IMR-90 (cell line): ENCODE results near the gene TRMT1. TPM values are rescaled to one million over a fixed set of nuclear protein-coding genes. Genes with fewer than 3 reads are reported as not detected.

Experiments used
- ATAC-seq: fragments of 200-7000 bp; cut with Tn5 transposase; 2 replicates; pipeline ENCODE4 v1.9.1; 2020; ENCODE audit warnings: low read depth, mild to moderate bottlenecking, moderate library complexity
- BruUV-seq: library from RNA; stranded (reverse); fragments of 400-500 nt; replicated peaks from 2 replicates; lab custom pipeline; 2021; lab: Mats Ljungman, UMichigan
- CTCF ChIA-PET: fragments of 300-600 bp; formaldehyde crosslinking; extraction: SDS; loops from one replicate; lab custom pipeline; 2021; ENCODE audit warnings: antibody characterized with exemption; lab: Yijun Ruan, JAX
- POLR2A ChIA-PET: fragments of 300-600 bp; sonication (Branson Sonifier 250); formaldehyde crosslinking; loops from one replicate; lab custom pipeline; 2022; ENCODE audit warnings: antibody characterized with exemption; ENCODE audit not compliant: unreplicated experiment; lab: Charles Lee
- DNase-seq: peaks from one replicate; pipeline ENCODE4 v3.0.0; 2013
- H2AFZ ChIP-seq: replicated peaks from 2 replicates; pipeline ENCODE3; 2013; ENCODE audit warnings: low read length, mild to moderate bottlenecking; ENCODE audit not compliant: poor library complexity
- H2AK5ac ChIP-seq: 2 replicates; pipeline ENCODE4 v1.6.1; 2013; ENCODE audit warnings: low read depth, low read length, inconsistent platforms
- H2AK9ac ChIP-seq: replicated peaks from 2 replicates; pipeline ENCODE3; 2013; ENCODE audit warnings: mild to moderate bottlenecking, low read depth, low read length, moderate library complexity; ENCODE audit not compliant: poor library complexity
- H2BK120ac ChIP-seq: 2 replicates; pipeline ENCODE4 v1.6.1; 2013; ENCODE audit warnings: low read depth, low read length, inconsistent platforms
- H2BK15ac ChIP-seq: 3 replicates; pipeline ENCODE4 v1.6.1; 2013; ENCODE audit warnings: low read depth, low read length, inconsistent platforms
- H2BK20ac ChIP-seq: 2 replicates; pipeline ENCODE4 v1.6.1; 2013; ENCODE audit warnings: low read depth, mild to moderate bottlenecking, inconsistent platforms, low read length, moderate library complexity
- H2BK5ac ChIP-seq: 2 replicates; pipeline ENCODE4 v1.6.1; 2013; ENCODE audit warnings: mild to moderate bottlenecking, low read depth, low read length, inconsistent platforms; ENCODE audit not compliant: poor library complexity, severe bottlenecking
- H3K14ac ChIP-seq: replicated peaks from 2 replicates; pipeline ENCODE4 v1.6.1; 2013; ENCODE audit warnings: low read depth, low read length, inconsistent platforms
- H3K18ac ChIP-seq: 2 replicates; pipeline ENCODE4 v1.6.1; 2013; ENCODE audit warnings: low read depth, low read length, control low read depth
- H3K23ac ChIP-seq: 2 replicates; pipeline ENCODE4 v1.6.1; 2013; ENCODE audit warnings: low read depth, low read length, inconsistent platforms
- H3K27ac ChIP-seq: 2 replicates; pipeline ENCODE4 v1.5.1; 2013; ENCODE audit warnings: mild to moderate bottlenecking, control low read depth, low read length; ENCODE audit not compliant: insufficient read depth
- H3K27me3 ChIP-seq: 2 replicates; pipeline ENCODE4 v1.6.1; 2013; ENCODE audit warnings: low read length; ENCODE audit not compliant: control insufficient read depth, insufficient read depth
- H3K36me3 ChIP-seq: 2 replicates; pipeline ENCODE4 v1.6.1; 2013; ENCODE audit warnings: low read length, mixed read lengths; ENCODE audit not compliant: control insufficient read depth, insufficient read depth
- H3K4ac ChIP-seq: 2 replicates; pipeline ENCODE4 v1.6.1; 2013; ENCODE audit warnings: low read depth, low read length, inconsistent platforms
- H3K4me1 ChIP-seq: 2 replicates; pipeline ENCODE4 v1.6.1; 2013; ENCODE audit warnings: low read length, mixed read lengths; ENCODE audit not compliant: control insufficient read depth, insufficient read depth
- H3K4me2 ChIP-seq: 2 replicates; pipeline ENCODE4 v1.6.1; 2013; ENCODE audit warnings: low read depth, mild to moderate bottlenecking, control low read depth, low read length, moderate library complexity
- H3K4me3 ChIP-seq: 2 replicates; pipeline ENCODE4 v1.5.1; 2013; ENCODE audit warnings: low read depth, mild to moderate bottlenecking, control low read depth, low read length, moderate library complexity; ENCODE audit not compliant: insufficient read depth
- H3K56ac ChIP-seq: 2 replicates; pipeline ENCODE4 v1.6.1; 2013; ENCODE audit warnings: low read length, inconsistent platforms; ENCODE audit not compliant: insufficient read depth; ENCODE audit errors: extremely low read depth
- H3K79me1 ChIP-seq, 2 experiments: 2 replicates each; pipeline ENCODE4 v1.6.1; 2013; ENCODE audit warnings: low read length in 2 of 2, inconsistent platforms in 1 of 2, low read depth in 1 of 2
- H3K9ac ChIP-seq: 2 replicates; pipeline ENCODE4 v1.6.1; 2013; ENCODE audit warnings: low read depth, low read length, control low read depth
- H3K9me1 ChIP-seq: 2 replicates; pipeline ENCODE4 v1.6.1; 2013; ENCODE audit warnings: low read length, inconsistent platforms; ENCODE audit not compliant: insufficient read depth
- H3K9me3 ChIP-seq: 2 replicates; pipeline ENCODE4 v1.6.1; 2013; ENCODE audit warnings: low read length; ENCODE audit not compliant: control insufficient read depth, insufficient read depth
- H4K20me1 ChIP-seq: 2 replicates; pipeline ENCODE4 v1.6.1; 2013; ENCODE audit warnings: low read length, inconsistent platforms; ENCODE audit not compliant: insufficient read depth
- H4K5ac ChIP-seq: 2 replicates; pipeline ENCODE4 v1.6.1; 2013; ENCODE audit warnings: mild to moderate bottlenecking, low read depth, low read length, control low read depth
- H4K8ac ChIP-seq, 2 experiments: 2 replicates each; pipeline ENCODE4 v1.6.1; 2013; ENCODE audit warnings: low read depth in 2 of 2, low read length in 2 of 2, control low read depth in 1 of 2, inconsistent platforms in 1 of 2
- H4K91ac ChIP-seq: 2 replicates; pipeline ENCODE4 v1.6.1; 2013; ENCODE audit warnings: low read depth, low read length, inconsistent platforms; ENCODE audit not compliant: insufficient read depth
- FOS ChIP-seq: fragments of 150-350 bp; IDR thresholded peaks from 2 replicates; pipeline ENCODE4 v1.6.1; 2016; ENCODE audit warnings: low read depth, low read length
- MAFK ChIP-seq: IDR thresholded peaks from 2 replicates; pipeline ENCODE4 v1.6.1; 2012; ENCODE audit warnings: low read depth, low read length, improper control_type of control experiment
- NFE2L2 ChIP-seq: fragments of 150-350 bp; IDR thresholded peaks from 2 replicates; pipeline ENCODE4 v1.6.1; 2016; ENCODE audit warnings: low read depth, mild to moderate bottlenecking, low read length
- RFX5 ChIP-seq: IDR thresholded peaks from 2 replicates; pipeline ENCODE4 v1.8.0; 2012; ENCODE audit warnings: low read depth, mild to moderate bottlenecking, low read length, moderate library complexity
- WGBS, 2 experiments: methylation state at CpG; one replicate each; pipeline versions ENCODE4 v1.1.5 to v1.1.7; 2013; ENCODE audit warnings: missing lambda C conversion rate in 2 of 2; ENCODE audit not compliant: insufficient read length in 1 of 2; ENCODE audit errors: extremely low coverage in 2 of 2; 5-methylcytosine and 5-hydroxymethylcytosine counted together
- dilution Hi-C: fragments of 300-500 bp; cut with HindIII; formaldehyde crosslinking; loops from one replicate; pipeline ENCODE4 v1.14.3; 2018; ENCODE audit warnings: low sequenced_read_pairs; ENCODE audit not compliant: unreplicated experiment
- in situ Hi-C: fragments of 300-500 bp; cut with MboI; formaldehyde crosslinking; loops from 3 replicates; pipeline ENCODE4 v1.14.3; 2019; ENCODE audit warnings: low sequenced_read_pairs, inconsistent platforms, mixed read lengths
- intact Hi-C: fragments of 100-400 bp; cut with micrococcal nuclease; formaldehyde crosslinking; loops from 2 replicates; pipeline ENCODE4 v1.10.0; 2022
- polyA plus RNA-seq, 3 experiments: library from polyadenylated mRNA; depleted of rRNA; stranded (reverse); fragments of >200 nt; gene quantifications; 2 replicates each; pipeline ENCODE4 v1.2.3, GENCODE V29; 2012; ENCODE audit warnings: low replicate concordance in 1 of 3
- total RNA-seq: library from RNA; depleted of rRNA; stranded (reverse); fragments of >200 nt; gene quantifications from 2 replicates; pipeline ENCODE4 v1.2.3, GENCODE V29; 2012

TRMT1 gene
- total and polyA plus RNA-seq, 2 of the 4 experiments (the other 2 are of a cell fraction): 28.3 to 56.0 TPM

DNA sequence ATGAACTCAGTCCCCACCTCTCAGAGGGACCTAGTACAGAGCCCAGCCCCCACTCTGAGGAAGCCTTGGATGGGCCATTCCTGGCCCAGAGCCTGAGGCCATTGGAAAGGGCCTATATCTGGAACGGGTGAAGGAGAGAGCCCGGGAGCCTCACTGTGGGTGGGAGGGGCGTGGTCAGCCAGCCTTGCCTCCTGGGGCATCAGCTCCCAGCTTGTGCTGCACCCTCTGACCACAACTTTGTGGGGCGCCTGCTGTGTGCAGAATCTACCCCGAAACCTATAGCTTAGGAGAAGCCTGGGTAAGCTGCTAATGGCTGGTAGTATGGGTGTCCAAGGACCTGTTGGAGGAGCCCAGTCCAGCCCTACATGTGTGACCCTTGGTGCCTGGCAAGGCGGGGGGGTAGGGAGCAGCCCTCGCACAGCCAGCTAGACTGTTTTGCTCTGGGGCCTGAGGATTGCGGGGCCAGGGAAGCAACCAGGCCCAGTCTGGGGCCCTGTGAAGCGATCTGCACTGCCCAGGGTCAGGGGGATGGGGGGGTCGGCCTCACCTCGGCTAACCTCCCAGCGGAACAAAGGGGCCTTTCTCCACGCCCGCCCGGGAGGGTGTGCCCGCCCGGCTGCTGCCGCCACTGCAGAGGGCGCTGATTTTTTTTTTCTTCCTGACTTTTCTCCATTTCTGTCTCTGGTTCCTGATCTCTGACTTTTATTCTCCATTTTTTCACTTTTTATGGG, 56.1 kb downstream of the TRMT1 start:
- H3K4ac ChIP-seq: peak overlapping the region; percentile 88
- peak overlapping the region; percentile 67 for H2AFZ ChIP-seq
- ChIA-PET CTCF (interaction anchor here (0.8 to 2.8 kb wide), 13 partner anchors 9 to 100 kb away, joined by 3 to 25 read pairs (median 6); no protein-coding TSS in a partner anchor), POLR2A (no interaction called here)
- peak overlapping the region; percentile 71 for H2AK5ac ChIP-seq
- peak overlapping the region; percentile 84 for H4K91ac ChIP-seq
- H3K4me2 ChIP-seq: peak overlapping the region; percentile 59
- peak overlapping the region; percentile 8; the same call in 1 of the 2 replicates for H3K27ac ChIP-seq
- H3K9me3 ChIP-seq: no peaks in the 10 kb centered on the region
- DNase-seq: no peak
- peak overlapping the region; percentile 7; the same call in 1 of the 2 replicates for H3K56ac ChIP-seq
- H3K27me3 ChIP-seq: no peaks in the 10 kb centered on the region
- no TSS peak for BruUV-seq
- H3K14ac ChIP-seq: peak overlapping the region; percentile 72; the same call in 1 of the 2 replicates
- in situ Hi-C loops (no loop called here), dilution Hi-C loops (no loop called here), intact Hi-C loops (loop anchor here (2.0 to 5.0 kb wide), 2 partner anchors 38 to 63 kb away; partner anchors contain the start of gene NFIX)
- peak overlapping the region; percentile 0 to 88 for H4K8ac ChIP-seq
- ATAC-seq: no peak
- H4K20me1 ChIP-seq: peaks cover 10% of the 10 kb centered on the region; the same call in 1 of the 2 replicates
- peaks cover 45 to 89% of the 10 kb centered on the region in 2 experiments for H3K79me1 ChIP-seq
- H2BK20ac ChIP-seq: peak overlapping the region; percentile 44; the same call in 1 of the 2 replicates
- H3K23ac ChIP-seq: peak overlapping the region; percentile 61; the same call in 1 of the 2 replicates
- H2BK5ac ChIP-seq: peak overlapping the region; percentile 1
- H4K5ac ChIP-seq: no peak overlapping the region
- TF ChIP-seq MAFK (no peak), NFE2L2 (no peak), FOS (no peak), RFX5 (no peak)
- peak overlapping the region; percentile 75 for H2BK120ac ChIP-seq
- H3K18ac ChIP-seq: no peak overlapping the region
- H2BK15ac ChIP-seq: no peak overlapping the region; the same call in 2 of the 3 replicates
- H3K4me1 ChIP-seq: peaks cover 50% of the 10 kb centered on the region
- peak overlapping the region; percentile 90 for H2AK9ac ChIP-seq
- WGBS, 2 experiments: 80% methylated on average over 1 of the region's 19 CpGs; no CpG with 5 or more reads in 1 of the 2 experiments
- H3K36me3 ChIP-seq: peaks cover 4% of the 10 kb centered on the region; the same call in 1 of the 2 replicates
- H3K9ac ChIP-seq: no peak overlapping the region
- H3K4me3 ChIP-seq: no peak overlapping the region
- H3K9me1 ChIP-seq: peaks cover 11% of the 10 kb centered on the region
